ENCODE results near the gene DNASE2.

DNASE2 gene

GRCh38 chr19:12872255-12872654, 9.0 kb downstream of the DNASE2 start:
- no peaks in the 10 kb centered on the region for H3K4me1 ChIP-seq (ENCODE audit: control insufficient read depth, insufficient read depth, low read length, poor library complexity, severe bottlenecking)
- no peaks in the 10 kb centered on the region for H3K9me3 ChIP-seq (ENCODE audit: control insufficient read depth, low read length)
- 77 to 100% methylated on average over 2 of the region's 5 CpGs for WGBS, 2 experiments (ENCODE audit: insufficient coverage in 2 of 2)
- no peak overlapping the region for H3K27ac ChIP-seq (ENCODE audit: low read depth, low read length, severe bottlenecking)
- H3K4me3 ChIP-seq (ENCODE audit: extremely low read depth, insufficient read depth, low read length, poor library complexity, severe bottlenecking), result no peak overlapping the region
- no peaks in the 10 kb centered on the region for H3K36me3 ChIP-seq (ENCODE audit: control insufficient read depth, insufficient read depth, low read length)

DNA sequence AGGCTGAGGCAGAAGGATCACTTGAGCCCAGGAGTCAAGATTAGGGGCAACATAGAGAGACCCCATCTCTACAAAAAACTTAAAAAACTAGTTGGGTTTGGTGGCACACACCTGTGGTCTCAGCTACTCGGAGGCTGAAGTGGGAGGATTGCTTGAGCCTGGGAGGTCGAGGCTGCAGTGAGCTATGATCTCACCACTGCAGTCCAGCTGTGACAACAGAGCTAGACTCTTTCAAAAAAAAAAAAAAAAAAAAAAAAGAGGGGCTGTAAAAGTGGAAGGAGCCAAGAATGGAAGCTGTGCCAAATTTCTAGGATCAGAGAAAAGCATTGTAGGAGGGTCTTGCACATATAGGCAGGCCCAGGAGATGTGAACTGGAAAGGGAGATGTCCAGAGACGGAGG, 9.6 kb downstream of the DNASE2 start:
- 100% methylated on average over 2 of the region's 3 CpGs; no CpG with 5 or more reads in 1 of the 2 experiments for WGBS, 2 experiments (ENCODE audit: insufficient coverage in 2 of 2)
- Histone ChIP-seq H3K4me3 (ENCODE audit: extremely low read depth, insufficient read depth, low read length, poor library complexity, severe bottlenecking) (no peak overlapping the region), H3K36me3 (ENCODE audit: control insufficient read depth, insufficient read depth, low read length) (no peaks in the 10 kb centered on the region), H3K27ac (ENCODE audit: low read depth, low read length, severe bottlenecking) (no peak overlapping the region), H3K4me1 (ENCODE audit: control insufficient read depth, insufficient read depth, low read length, poor library complexity, severe bottlenecking) (no peaks in the 10 kb centered on the region), H3K9me3 (ENCODE audit: control insufficient read depth, low read length) (no peaks in the 10 kb centered on the region)

- Histone ChIP-seq H3K9me3 (ENCODE audit: control insufficient read depth, low read length) (no peaks in the 10 kb centered on the region), H3K27ac (ENCODE audit: low read depth, low read length, severe bottlenecking) (no peak overlapping the region), H3K36me3 (ENCODE audit: control insufficient read depth, insufficient read depth, low read length) (no peaks in the 10 kb centered on the region), H3K4me1 (ENCODE audit: control insufficient read depth, insufficient read depth, low read length, poor library complexity, severe bottlenecking) (no peaks in the 10 kb centered on the region), H3K4me3 (ENCODE audit: extremely low read depth, insufficient read depth, low read length, poor library complexity, severe bottlenecking) (no peak overlapping the region)
- 96 to 98% methylated on average over 7 to 10 of the region's 10 CpGs for WGBS, 2 experiments (ENCODE audit: insufficient coverage in 2 of 2)
Observed at GRCh38 chr19:12868540-12869112, 12.6 kb downstream of the DNASE2 start.

DNA sequence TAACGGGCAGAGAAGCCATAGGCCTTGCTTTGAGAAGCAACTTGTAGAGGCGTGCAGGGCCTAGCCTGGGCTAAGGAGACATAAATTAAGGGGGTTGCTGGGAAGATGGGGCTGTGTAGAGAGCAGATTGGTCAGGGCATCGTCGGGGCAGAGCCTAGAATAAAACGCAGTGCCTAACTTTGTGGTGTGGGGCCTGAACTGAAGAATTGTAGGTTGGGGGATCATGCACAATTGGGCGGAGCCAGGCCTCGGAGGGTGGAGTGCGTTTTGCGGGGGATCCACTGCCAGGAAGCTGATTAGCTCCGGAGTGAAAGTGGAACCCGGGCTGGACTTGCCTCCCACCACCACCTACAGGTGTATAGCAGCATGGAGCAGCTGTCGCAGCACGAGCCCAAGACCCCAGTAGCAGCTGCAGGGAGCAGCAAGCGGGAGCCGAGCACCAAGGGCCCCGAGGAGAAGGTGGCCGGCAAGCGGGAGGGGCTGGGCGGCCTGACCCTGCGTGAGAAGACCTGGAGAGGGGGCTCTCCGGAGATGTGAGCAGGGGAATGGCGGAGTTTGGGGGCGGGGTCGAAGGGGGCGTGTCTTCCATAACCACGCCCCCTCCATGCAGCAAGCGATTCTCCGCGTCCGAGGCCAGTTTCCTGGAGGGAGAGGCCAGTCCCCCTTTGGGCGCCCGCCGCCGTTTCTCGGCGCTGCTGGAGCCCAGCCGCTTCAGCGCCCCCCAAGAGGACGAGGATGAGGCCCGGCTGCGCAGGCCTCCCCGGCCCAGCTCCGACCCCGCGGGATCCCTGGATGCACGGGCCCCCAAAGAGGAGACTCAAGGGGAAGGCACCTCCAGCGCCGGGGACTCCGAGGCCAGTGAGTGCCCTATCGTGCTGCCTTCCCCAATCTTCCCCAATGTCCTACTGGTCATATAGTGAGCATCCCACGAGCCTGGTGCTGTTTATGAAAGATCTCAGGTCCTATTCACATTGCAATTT, 13.8 kb downstream of the DNASE2 start:
- WGBS, 2 experiments (ENCODE audit: insufficient coverage in 2 of 2), result 14 to 18% methylated on average over 30 to 31 of the region's 51 CpGs
- Histone ChIP-seq H3K4me3 (ENCODE audit: extremely low read depth, insufficient read depth, low read length, poor library complexity, severe bottlenecking) (peak overlapping the region; percentile 39), H3K27ac (ENCODE audit: low read depth, low read length, severe bottlenecking) (peak overlapping the region; percentile 45), H3K36me3 (ENCODE audit: control insufficient read depth, insufficient read depth, low read length) (no peaks in the 10 kb centered on the region), H3K9me3 (ENCODE audit: control insufficient read depth, low read length) (no peaks in the 10 kb centered on the region), H3K4me1 (ENCODE audit: control insufficient read depth, insufficient read depth, low read length, poor library complexity, severe bottlenecking) (no peaks in the 10 kb centered on the region)

DNA sequence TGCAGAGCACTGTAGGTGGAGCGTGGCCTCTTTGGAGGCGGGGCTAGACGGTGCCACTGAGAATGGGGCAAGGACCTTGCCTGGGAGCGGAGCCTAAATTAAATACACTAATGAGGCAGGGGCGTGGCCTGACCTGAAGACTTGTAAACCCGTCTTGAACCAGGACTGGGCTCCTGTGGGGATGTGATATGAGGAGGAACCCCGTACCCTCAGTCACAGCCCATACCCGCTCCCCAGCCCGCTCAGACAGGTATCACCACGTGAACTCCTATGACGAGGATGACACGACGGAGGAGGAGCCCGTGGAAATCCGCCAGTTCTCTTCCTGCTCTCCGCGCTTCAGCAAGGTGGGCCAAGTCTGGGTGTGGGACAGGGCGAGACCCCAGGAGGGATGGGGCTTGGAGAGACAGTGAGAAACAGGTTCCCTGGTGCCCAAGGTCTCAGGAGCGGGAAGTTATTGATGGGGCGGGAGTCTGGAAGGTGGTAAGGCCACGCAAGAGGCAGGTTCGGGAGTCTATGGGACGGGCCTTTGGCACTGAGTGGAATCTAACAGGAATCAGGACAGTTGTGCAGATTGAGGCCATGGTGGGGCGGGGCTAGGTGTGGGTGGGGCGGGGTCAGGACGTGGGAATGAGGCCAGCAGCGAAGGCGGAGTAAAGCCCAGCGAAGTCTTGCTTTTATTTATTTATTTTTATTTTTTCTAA, 14.7 kb downstream of the DNASE2 start:
- 95 to 97% methylated on average over 23 of the region's 29 CpGs for WGBS, 2 experiments (ENCODE audit: insufficient coverage in 2 of 2)
- H3K9me3 ChIP-seq (ENCODE audit: control insufficient read depth, low read length), result no peaks in the 10 kb centered on the region
- H3K27ac ChIP-seq (ENCODE audit: low read depth, low read length, severe bottlenecking), result no peak overlapping the region
- no peak overlapping the region for H3K4me3 ChIP-seq (ENCODE audit: extremely low read depth, insufficient read depth, low read length, poor library complexity, severe bottlenecking)
- H3K36me3 ChIP-seq (ENCODE audit: control insufficient read depth, insufficient read depth, low read length), result no peaks in the 10 kb centered on the region
- H3K4me1 ChIP-seq (ENCODE audit: control insufficient read depth, insufficient read depth, low read length, poor library complexity, severe bottlenecking), result no peaks in the 10 kb centered on the region

GRCh38 chr19:12865746-12866415, 15.4 kb downstream of the DNASE2 start:
- H3K4me1 ChIP-seq (ENCODE audit: control insufficient read depth, insufficient read depth, low read length, poor library complexity, severe bottlenecking), result no peaks in the 10 kb centered on the region
- H3K4me3 ChIP-seq (ENCODE audit: extremely low read depth, insufficient read depth, low read length, poor library complexity, severe bottlenecking), result no peak overlapping the region
- no peaks in the 10 kb centered on the region for H3K9me3 ChIP-seq (ENCODE audit: control insufficient read depth, low read length)
- 85 to 87% methylated on average over 18 to 19 of the region's 19 CpGs for WGBS, 2 experiments (ENCODE audit: insufficient coverage in 2 of 2)
- H3K36me3 ChIP-seq (ENCODE audit: control insufficient read depth, insufficient read depth, low read length), result no peaks in the 10 kb centered on the region
- H3K27ac ChIP-seq (ENCODE audit: low read depth, low read length, severe bottlenecking), result no peak overlapping the region

- Histone ChIP-seq H3K36me3 (ENCODE audit: control insufficient read depth, insufficient read depth, low read length) (no peaks in the 10 kb centered on the region), H3K9me3 (ENCODE audit: control insufficient read depth, low read length) (no peaks in the 10 kb centered on the region), H3K4me3 (ENCODE audit: extremely low read depth, insufficient read depth, low read length, poor library complexity, severe bottlenecking) (no peak overlapping the region), H3K27ac (ENCODE audit: low read depth, low read length, severe bottlenecking) (no peak overlapping the region), H3K4me1 (ENCODE audit: control insufficient read depth, insufficient read depth, low read length, poor library complexity, severe bottlenecking) (no peaks in the 10 kb centered on the region)
- WGBS, 2 experiments (ENCODE audit: insufficient coverage in 2 of 2), result 91 to 92% methylated on average over 31 to 34 of the region's 34 CpGs
Observed at GRCh38 chr19:12864721-12865715, 16.2 kb downstream of the DNASE2 start.

- WGBS, 2 experiments (ENCODE audit: insufficient coverage in 2 of 2), result 89 to 92% methylated on average over 4 of the region's 4 CpGs
- no peak overlapping the region for H3K27ac ChIP-seq (ENCODE audit: low read depth, low read length, severe bottlenecking)
- H3K4me1 ChIP-seq (ENCODE audit: control insufficient read depth, insufficient read depth, low read length, poor library complexity, severe bottlenecking), result no peaks in the 10 kb centered on the region
- no peaks in the 10 kb centered on the region for H3K36me3 ChIP-seq (ENCODE audit: control insufficient read depth, insufficient read depth, low read length)
- no peak overlapping the region for H3K4me3 ChIP-seq (ENCODE audit: extremely low read depth, insufficient read depth, low read length, poor library complexity, severe bottlenecking)
- H3K9me3 ChIP-seq (ENCODE audit: control insufficient read depth, low read length), result no peaks in the 10 kb centered on the region
Observed at GRCh38 chr19:12864143-12864542, 17.1 kb downstream of the DNASE2 start.

DNA sequence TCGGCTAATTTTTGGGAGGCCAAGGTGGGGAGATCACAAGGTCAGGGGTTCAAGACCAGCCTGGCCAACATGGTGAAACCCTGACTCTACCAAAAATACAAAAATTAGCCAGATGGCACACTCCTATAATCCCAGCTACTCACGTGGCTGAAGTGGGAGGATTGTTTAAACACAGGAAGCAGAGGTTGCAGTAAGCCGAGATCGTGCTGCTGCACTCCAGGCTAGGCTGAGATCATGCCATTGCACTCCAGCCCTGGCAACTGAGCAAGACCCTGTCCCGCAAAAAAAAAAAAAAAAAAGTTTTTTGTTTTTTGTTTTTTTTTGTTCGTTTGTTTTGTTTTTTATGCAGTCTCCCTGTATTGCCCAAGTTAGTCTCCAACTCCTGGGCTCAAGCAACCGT, 21.7 kb downstream of the DNASE2 start:
- Histone ChIP-seq H3K36me3 (ENCODE audit: control insufficient read depth, insufficient read depth, low read length) (no peaks in the 10 kb centered on the region), H3K9me3 (ENCODE audit: control insufficient read depth, low read length) (no peaks in the 10 kb centered on the region), H3K27ac (ENCODE audit: low read depth, low read length, severe bottlenecking) (no peak overlapping the region), H3K4me1 (ENCODE audit: control insufficient read depth, insufficient read depth, low read length, poor library complexity, severe bottlenecking) (no peaks in the 10 kb centered on the region), H3K4me3 (ENCODE audit: extremely low read depth, insufficient read depth, low read length, poor library complexity, severe bottlenecking) (no peak overlapping the region)
- WGBS, 2 experiments (ENCODE audit: insufficient coverage in 2 of 2), result 95 to 100% methylated on average over 5 of the region's 7 CpGs

All from mesodermal cell (in vitro differentiated cells).